Immature natural killer cell (primary cell): Measurements from ENCODE around the gene DACT2. TPM values are rescaled to one million over a fixed set of nuclear protein-coding genes. Genes with fewer than 3 reads are reported as not detected.

Source experiments
- DNase-seq, 3 donors: peaks; one replicate each; pipeline ENCODE4 v3.0.0; 2022; ENCODE audit warnings: mixed read lengths in 1 of 3
- H3K27ac Mint-ChIP-seq, 6 donors: one replicate each; pipeline ENCODE4 v1.8.0; 2020; ENCODE audit warnings: mixed read lengths in 6 of 6, mild to moderate bottlenecking in 5 of 6, inconsistent platforms in 4 of 6, moderate library complexity in 3 of 6
- H3K27me3 Mint-ChIP-seq, 3 donors: one replicate each; pipeline ENCODE4 v1.8.0; 2020 to 2021; ENCODE audit warnings: low read depth in 3 of 3, mild to moderate bottlenecking in 3 of 3, mixed read lengths in 3 of 3, moderate library complexity in 3 of 3, inconsistent platforms in 1 of 3
- H3K36me3 Mint-ChIP-seq, 3 donors: one replicate each; pipeline ENCODE4 v1.8.0; 2020; ENCODE audit warnings: mixed read lengths in 3 of 3, inconsistent platforms in 2 of 3, mild to moderate bottlenecking in 2 of 3
- H3K4me1 Mint-ChIP-seq, 2 donors: one replicate each; pipeline ENCODE4 v1.8.0; 2020; ENCODE audit warnings: inconsistent platforms in 2 of 2, mild to moderate bottlenecking in 2 of 2, mixed read lengths in 2 of 2, moderate library complexity in 1 of 2
- H3K4me3 Mint-ChIP-seq, 5 donors: one replicate each; pipeline ENCODE4 v1.8.0; 2020; ENCODE audit warnings: mild to moderate bottlenecking in 5 of 5, mixed read lengths in 5 of 5, inconsistent platforms in 3 of 5, moderate library complexity in 3 of 5
- H3K9me3 Mint-ChIP-seq, 6 donors: one replicate each; pipeline ENCODE4 v1.8.0; 2020; ENCODE audit warnings: mild to moderate bottlenecking in 6 of 6, mixed read lengths in 6 of 6, inconsistent platforms in 4 of 6, moderate library complexity in 3 of 6
- polyA plus RNA-seq, 3 donors: library from polyadenylated mRNA; unstranded; fragments of 300-500 nt; fragmentation: Illumina TruSeq; gene quantifications; one replicate each; pipeline ENCODE4 v1.2.3, GENCODE V29; 2021

Gene DACT2
- polyA plus RNA-seq, 3 donors from 2014 or later = not detected

- peaks cover 0 to 2% (median 0%) of the 10 kb centered on the region in 6 donors for H3K9me3 Mint-ChIP-seq
- peaks cover 8 to 12% (median 11%) of the 10 kb centered on the region in 3 donors for H3K27me3 Mint-ChIP-seq
- H3K36me3 Mint-ChIP-seq = peaks cover 0 to 4% (median 3%) of the 10 kb centered on the region in 3 donors
- H3K4me1 Mint-ChIP-seq = peaks cover 38 to 51% of the 10 kb centered on the region in 2 donors
- peak overlapping the region; percentile 65 to 75 (median 69) for H3K4me3 Mint-ChIP-seq
- H3K27ac Mint-ChIP-seq = peak overlapping the region; percentile 78 to 97 (median 88)
- no peak for DNase-seq
These were observed 24.8 kb upstream of the DACT2 start for GRCh38 chr6:168344338-168344737.

GRCh38 chr6:168343239-168344150, 23.9 kb upstream of the DACT2 start:
- DNase-seq = peak; percentile 58 to 80 (median 71)
- Mint-ChIP-seq H3K27ac (peak overlapping the region; percentile 78 to 97 (median 88)), H3K4me3 (peak overlapping the region; percentile 65 to 75 (median 69)), H3K36me3 (peaks cover 0 to 4% (median 3%) of the 10 kb centered on the region in 3 donors), H3K9me3 (peaks cover 0 to 2% (median 0%) of the 10 kb centered on the region in 6 donors), H3K27me3 (peaks cover 8 to 12% (median 11%) of the 10 kb centered on the region in 3 donors), H3K4me1 (peaks cover 38 to 51% of the 10 kb centered on the region in 2 donors)

DNA sequence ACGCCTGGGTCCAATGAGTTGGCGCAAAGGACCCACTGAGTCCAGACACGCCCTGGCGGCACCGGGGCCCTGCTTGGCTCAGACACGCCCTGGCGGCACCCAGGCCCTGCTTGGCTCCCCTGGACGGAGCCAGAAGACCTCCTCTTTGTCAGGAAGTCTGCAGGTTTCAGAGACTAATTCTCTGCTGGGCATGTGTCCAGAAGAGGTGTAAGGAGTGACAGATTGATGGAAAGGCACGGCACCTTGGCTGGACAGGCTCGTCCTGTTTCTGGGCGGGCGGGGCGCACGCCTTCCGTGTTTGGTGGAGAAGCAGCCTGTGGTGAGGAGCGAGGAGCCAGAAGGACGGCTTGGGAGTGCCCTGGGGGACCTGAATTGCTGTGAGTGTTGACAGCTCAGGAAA, 23.1 kb upstream of the DACT2 start:
- peaks cover 8 to 11% (median 8%) of the 10 kb centered on the region in 3 donors for H3K27me3 Mint-ChIP-seq
- H3K27ac Mint-ChIP-seq = peak overlapping the region; percentile 24 to 97 (median 86)

GRCh38 chr6:168341280-168341900, 21.8 kb upstream of the DACT2 start:
- H3K4me1 Mint-ChIP-seq = peaks cover 38 to 50% of the 10 kb centered on the region in 2 donors
- DNase-seq = no peak
- H3K36me3 Mint-ChIP-seq = peaks cover 0 to 4% (median 3%) of the 10 kb centered on the region in 3 donors
- H3K27ac Mint-ChIP-seq = peak overlapping the region in 4 of 6 donors; percentile 52 to 97 (median 70)
- H3K4me3 Mint-ChIP-seq = no peak overlapping the region
- peaks cover 0 to 2% (median 0%) of the 10 kb centered on the region in 6 donors for H3K9me3 Mint-ChIP-seq
- H3K27me3 Mint-ChIP-seq = peaks cover 6 to 8% (median 6%) of the 10 kb centered on the region in 3 donors

More for the DNA sequence above, 23.1 kb upstream of the DACT2 start:
- Mint-ChIP-seq H3K4me1 (peaks cover 38 to 51% of the 10 kb centered on the region in 2 donors), H3K4me3 (no peak overlapping the region), H3K9me3 (peaks cover 0 to 2% (median 0%) of the 10 kb centered on the region in 6 donors), H3K36me3 (peaks cover 0 to 4% (median 3%) of the 10 kb centered on the region in 3 donors)
- DNase-seq = no peak

GRCh38 chr6:168340819-168341218, 21.2 kb upstream of the DACT2 start:
- Mint-ChIP-seq H3K27ac (peak overlapping the region in 2 of 6 donors; percentile 88 to 97), H3K4me3 (no peak overlapping the region), H3K9me3 (peaks cover 0 to 2% (median 0%) of the 10 kb centered on the region in 6 donors), H3K27me3 (peaks cover 4 to 6% (median 5%) of the 10 kb centered on the region in 3 donors), H3K36me3 (peaks cover 0 to 4% (median 3%) of the 10 kb centered on the region in 3 donors), H3K4me1 (peaks cover 37 to 52% of the 10 kb centered on the region in 2 donors)
- DNase-seq = no peak

DNA sequence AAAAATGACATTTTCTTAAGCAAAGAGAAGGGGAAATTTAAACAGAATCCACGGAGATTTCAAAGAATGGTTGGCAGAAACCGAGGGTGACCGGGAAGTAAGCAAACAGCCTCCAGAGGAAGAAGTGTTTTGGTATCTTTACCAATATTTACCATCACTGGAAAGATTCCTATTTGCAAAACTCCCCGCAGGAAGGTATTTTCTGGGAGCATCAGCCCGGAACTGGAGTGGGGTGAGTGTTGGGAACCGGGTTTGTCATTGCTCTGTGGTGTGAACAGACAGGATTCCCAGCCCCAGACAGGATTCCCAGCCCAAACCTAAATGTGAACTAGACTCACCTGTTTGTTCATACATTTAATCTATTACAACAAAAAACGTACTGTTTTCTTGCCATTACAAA, 19.2 kb upstream of the DACT2 start:
- H3K27ac Mint-ChIP-seq = peak overlapping the region in 2 of 6 donors; percentile 8 to 75
- H3K36me3 Mint-ChIP-seq = peaks cover 0 to 4% (median 0%) of the 10 kb centered on the region in 3 donors
- peaks cover 34 to 55% of the 10 kb centered on the region in 2 donors for H3K4me1 Mint-ChIP-seq
- no peaks in the 10 kb centered on the region for H3K9me3 Mint-ChIP-seq
- no peak for DNase-seq
- H3K27me3 Mint-ChIP-seq = peaks cover 2 to 4% (median 2%) of the 10 kb centered on the region in 3 donors
- H3K4me3 Mint-ChIP-seq = no peak overlapping the region

DNA sequence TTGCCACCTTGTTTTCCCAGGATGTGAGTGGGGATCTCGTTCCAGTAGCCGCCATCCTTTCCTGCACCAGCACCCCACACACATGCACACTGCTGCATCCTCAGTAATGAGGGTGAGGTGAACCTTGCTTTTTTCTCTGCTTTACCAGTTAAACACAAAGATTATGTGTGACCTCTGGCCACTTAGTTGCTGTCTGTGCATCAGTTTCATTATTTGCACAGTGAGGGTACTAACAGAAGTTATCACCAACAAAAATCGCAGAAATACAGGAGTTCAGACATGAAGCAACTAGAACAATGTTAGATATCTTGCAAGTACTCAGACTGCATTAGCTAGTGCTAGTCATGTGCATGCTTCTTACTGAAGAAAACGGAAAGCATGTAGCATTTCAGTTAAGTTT, 17.4 kb upstream of the DACT2 start:
- Mint-ChIP-seq H3K4me1 (peaks cover 22 to 46% of the 10 kb centered on the region in 2 donors), H3K36me3 (peaks cover 0 to 4% (median 0%) of the 10 kb centered on the region in 3 donors), H3K27ac (peak overlapping the region in 4 of 6 donors; percentile 17 to 57 (median 22)), H3K9me3 (no peaks in the 10 kb centered on the region), H3K27me3 (peaks cover 0 to 6% (median 4%) of the 10 kb centered on the region in 3 donors), H3K4me3 (peak overlapping the region in 2 of 5 donors; percentile 12 to 18)
- no peak for DNase-seq

DNA sequence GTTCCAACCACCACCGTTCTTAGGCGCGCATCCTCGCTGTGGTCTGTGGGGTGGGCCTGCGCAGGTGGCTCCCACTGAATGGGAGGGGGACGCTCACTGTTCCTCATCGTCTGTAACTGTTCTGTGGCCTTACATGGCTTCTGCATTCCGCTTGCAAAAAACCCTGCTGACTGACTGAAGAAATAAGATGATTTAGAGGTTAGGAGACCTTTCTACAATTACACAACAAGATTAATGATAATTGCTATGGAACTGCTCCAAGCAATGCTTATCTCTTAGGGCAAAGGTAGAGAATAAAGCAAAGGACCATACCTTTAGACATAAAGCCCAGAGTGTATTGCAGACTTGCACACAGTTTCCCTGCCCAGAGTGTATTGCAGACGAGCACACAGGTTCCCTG, 14.4 kb upstream of the DACT2 start:
- Mint-ChIP-seq H3K9me3 (peaks cover 0 to 2% (median 0%) of the 10 kb centered on the region in 6 donors), H3K4me1 (peaks cover 22 to 43% of the 10 kb centered on the region in 2 donors), H3K36me3 (no peaks in the 10 kb centered on the region), H3K27me3 (peaks cover 7 to 11% (median 7%) of the 10 kb centered on the region in 3 donors), H3K4me3 (no peak overlapping the region), H3K27ac (no peak overlapping the region)
- no peak for DNase-seq

GRCh38 chr6:168333491-168333890, 13.9 kb upstream of the DACT2 start:
- Mint-ChIP-seq H3K27ac (no peak overlapping the region), H3K9me3 (peaks cover 0 to 2% (median 0%) of the 10 kb centered on the region in 6 donors), H3K36me3 (no peaks in the 10 kb centered on the region), H3K4me3 (no peak overlapping the region), H3K27me3 (peaks cover 7 to 11% (median 7%) of the 10 kb centered on the region in 3 donors), H3K4me1 (peaks cover 22 to 43% of the 10 kb centered on the region in 2 donors)
- DNase-seq = no peak

DNA sequence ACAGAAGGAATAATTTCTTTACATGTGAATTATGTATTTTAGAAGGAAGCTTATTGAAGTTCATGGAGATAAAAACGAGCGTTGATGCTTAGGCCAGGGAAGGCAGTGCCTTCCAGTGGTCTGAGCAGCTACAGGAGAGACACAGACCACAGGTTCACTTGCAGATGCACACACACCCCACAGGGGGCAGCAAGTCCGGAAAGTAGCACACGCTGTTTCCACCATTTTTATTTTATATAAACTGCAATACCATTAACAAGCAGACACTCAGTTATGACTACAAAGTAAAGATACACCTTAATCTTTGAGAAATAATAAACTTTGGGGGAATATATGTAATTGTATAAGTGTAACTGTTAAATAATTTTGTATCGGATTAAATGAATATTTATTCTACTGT, 13.5 kb upstream of the DACT2 start:
- Mint-ChIP-seq H3K4me1 (peaks cover 22 to 43% of the 10 kb centered on the region in 2 donors), H3K4me3 (no peak overlapping the region), H3K36me3 (no peaks in the 10 kb centered on the region), H3K27ac (no peak overlapping the region), H3K27me3 (peaks cover 7 to 11% (median 7%) of the 10 kb centered on the region in 3 donors), H3K9me3 (peaks cover 0 to 2% (median 0%) of the 10 kb centered on the region in 6 donors)
- DNase-seq = no peak

GRCh38 chr6:168332020-168332419, 12.4 kb upstream of the DACT2 start:
- H3K27me3 Mint-ChIP-seq = peaks cover 7 to 17% (median 11%) of the 10 kb centered on the region in 3 donors
- H3K4me1 Mint-ChIP-seq = peaks cover 19 to 38% of the 10 kb centered on the region in 2 donors
- H3K4me3 Mint-ChIP-seq = no peak overlapping the region
- H3K9me3 Mint-ChIP-seq = peaks cover 0 to 2% (median 0%) of the 10 kb centered on the region in 6 donors
- DNase-seq = no peak
- no peak overlapping the region for H3K27ac Mint-ChIP-seq
- no peaks in the 10 kb centered on the region for H3K36me3 Mint-ChIP-seq

DNA sequence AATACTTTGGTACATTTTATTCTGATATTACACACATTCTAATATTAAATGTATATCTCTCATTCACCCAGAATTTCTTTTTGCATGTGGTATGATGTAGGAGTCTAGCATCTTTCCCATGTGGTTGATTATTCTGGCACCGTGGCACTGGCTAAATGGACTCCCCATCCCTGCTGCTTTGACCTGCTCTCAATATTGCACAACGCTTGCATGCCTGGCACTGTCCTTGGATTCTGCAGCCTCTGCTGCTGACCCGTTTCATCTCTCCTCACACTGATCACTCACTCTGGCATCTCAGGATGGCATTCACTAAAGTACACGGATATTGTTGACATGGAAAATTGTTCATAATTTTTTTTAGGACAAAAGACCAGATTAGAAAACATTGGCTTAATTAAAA, 11.5 kb upstream of the DACT2 start:
- H3K4me1 Mint-ChIP-seq = peaks cover 13 to 28% of the 10 kb centered on the region in 2 donors
- no peaks in the 10 kb centered on the region for H3K36me3 Mint-ChIP-seq
- H3K27me3 Mint-ChIP-seq = peaks cover 7 to 24% (median 15%) of the 10 kb centered on the region in 3 donors
- peaks cover 0 to 2% (median 0%) of the 10 kb centered on the region in 6 donors for H3K9me3 Mint-ChIP-seq
- no peak for DNase-seq
- no peak overlapping the region for H3K27ac Mint-ChIP-seq
- H3K4me3 Mint-ChIP-seq = no peak overlapping the region

GRCh38 chr6:168330403-168330802, 10.8 kb upstream of the DACT2 start:
- Mint-ChIP-seq H3K27ac (no peak overlapping the region), H3K9me3 (peaks cover 0 to 2% (median 0%) of the 10 kb centered on the region in 6 donors), H3K27me3 (peaks cover 7 to 29% (median 15%) of the 10 kb centered on the region in 3 donors), H3K36me3 (no peaks in the 10 kb centered on the region), H3K4me3 (no peak overlapping the region), H3K4me1 (peaks cover 7 to 22% of the 10 kb centered on the region in 2 donors)
- no peak for DNase-seq
